Karpas-422 (cell line): ENCODE data around the gene INTS12. TPM values are rescaled to one million over a fixed set of nuclear protein-coding genes. Genes with fewer than 3 reads are reported as not detected.

Experiments used
- DNase-seq: peaks from one replicate; pipeline ENCODE4 v3.0.0-alpha.2; 2015
- H2AFZ ChIP-seq: fragments of 200-600 bp; sonication (generic); 2 replicates; pipeline ENCODE4 v1.6.1; 2014; ENCODE audit warnings: antibody characterized with exemption, low read length, mixed read lengths
- H3K27ac ChIP-seq: fragments of 200-600 bp; sonication (generic); 2 replicates; pipeline ENCODE4 v1.5.1; 2014; ENCODE audit warnings: mild to moderate bottlenecking, low read length, moderate library complexity
- H3K27me3 ChIP-seq: fragments of 200-600 bp; sonication (generic); 2 replicates; pipeline ENCODE4 v1.6.1; 2014; ENCODE audit warnings: low read length, mixed read lengths
- H3K36me3 ChIP-seq: fragments of 200-600 bp; sonication (generic); 2 replicates; pipeline ENCODE4 v1.6.1; 2014; ENCODE audit warnings: low read length, mixed read lengths; ENCODE audit not compliant: insufficient read depth
- H3K4me1 ChIP-seq: fragments of 200-600 bp; sonication (generic); 2 replicates; pipeline ENCODE4 v1.6.1; 2014; ENCODE audit warnings: mild to moderate bottlenecking, low read length, mixed read lengths
- H3K4me2 ChIP-seq: fragments of 200-600 bp; sonication (generic); 2 replicates; pipeline ENCODE4 v1.6.1; 2014; ENCODE audit warnings: low read length, low read depth, mild to moderate bottlenecking; ENCODE audit not compliant: poor library complexity, severe bottlenecking
- H3K4me3 ChIP-seq: fragments of 200-600 bp; sonication (generic); 2 replicates; pipeline ENCODE4 v1.5.1; 2014; ENCODE audit warnings: mild to moderate bottlenecking, antibody characterized with exemption, low read length, mixed read lengths
- H3K79me2 ChIP-seq: fragments of 200-600 bp; sonication (generic); 2 replicates; pipeline ENCODE4 v1.6.1; 2014; ENCODE audit warnings: mild to moderate bottlenecking, low read length, mixed read lengths
- H3K9ac ChIP-seq: fragments of 200-600 bp; sonication (generic); 2 replicates; pipeline ENCODE4 v1.6.0; 2014; ENCODE audit warnings: low read length
- H3K9me2 ChIP-seq: fragments of 200-600 bp; sonication (generic), shearing (Covaris generic); replicated peaks from 2 replicates; pipeline ENCODE4 v1.6.0; 2014; ENCODE audit warnings: mild to moderate bottlenecking, low read length, moderate library complexity; ENCODE audit not compliant: insufficient read depth
- H3K9me3 ChIP-seq: fragments of 300-700, 200-600 bp; sonication (generic); 2 replicates; pipeline ENCODE4 v1.6.1; 2014; ENCODE audit warnings: low read length, mixed read lengths
- H4K20me1 ChIP-seq: fragments of 200-600 bp; sonication (generic); 2 replicates; pipeline ENCODE4 v1.6.1; 2014; ENCODE audit warnings: mild to moderate bottlenecking, antibody characterized with exemption, low read length, low read depth; ENCODE audit not compliant: insufficient read depth
- total RNA-seq: library from RNA; depleted of rRNA; stranded (reverse); fragments of >200 nt; shearing (Covaris generic); gene quantifications from 2 replicates; pipeline ENCODE4 v1.2.3, GENCODE V29; 2014; ENCODE audit warnings: low replicate concordance

INTS12 gene
- total RNA-seq, 1 experiment from 2014 or later = 25.3 TPM

DNA sequence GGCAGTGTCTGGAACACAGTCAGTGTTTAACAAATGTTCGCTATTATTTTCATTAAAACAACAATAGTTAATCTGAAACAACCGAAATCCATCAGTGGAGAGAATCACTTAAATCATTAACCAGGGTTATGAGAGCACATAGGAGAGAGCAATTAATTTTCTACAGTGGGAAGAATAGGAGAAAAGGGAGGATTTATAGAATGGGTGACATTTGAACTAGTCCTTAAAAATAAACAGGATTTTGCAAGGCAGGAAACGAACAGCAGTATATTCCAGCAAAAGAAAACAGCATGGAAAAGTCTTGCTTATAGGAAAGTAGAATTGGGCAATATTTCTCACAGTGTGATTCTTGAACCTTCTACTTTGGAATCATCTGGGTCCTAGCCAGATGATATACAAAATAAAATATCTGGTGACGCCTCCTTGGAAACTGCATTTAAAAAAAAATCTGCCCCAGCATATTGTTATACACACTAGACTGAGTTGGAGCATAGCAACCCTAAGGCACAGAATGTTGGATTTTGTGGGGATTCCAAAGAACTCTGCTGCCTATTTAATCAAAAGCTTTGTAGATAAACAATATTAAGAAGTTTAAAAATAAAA lies 56.1 kb downstream of the INTS12 start:
- Histone ChIP-seq H3K9me3 (no peaks in the 10 kb centered on the region), H3K36me3 (no peaks in the 10 kb centered on the region), H3K9ac (no peak overlapping the region), H3K79me2 (no peaks in the 10 kb centered on the region), H3K27me3 (no peaks in the 10 kb centered on the region), H2AFZ (no peak overlapping the region), H3K9me2 (no peaks in the 10 kb centered on the region), H3K4me2 (no peak overlapping the region), H4K20me1 (no peaks in the 10 kb centered on the region), H3K4me1 (no peaks in the 10 kb centered on the region), H3K4me3 (no peak overlapping the region), H3K27ac (no peak overlapping the region)
- DNase-seq = no peak

GRCh38 chr4:105651884-105652283 lies 56.6 kb downstream of the INTS12 start:
- no peaks in the 10 kb centered on the region for H3K9me2 ChIP-seq
- no peaks in the 10 kb centered on the region for H3K79me2 ChIP-seq
- no peak overlapping the region for H3K4me3 ChIP-seq
- H3K27me3 ChIP-seq = no peaks in the 10 kb centered on the region
- H3K9me3 ChIP-seq = no peaks in the 10 kb centered on the region
- no peaks in the 10 kb centered on the region for H3K4me1 ChIP-seq
- H3K36me3 ChIP-seq = no peaks in the 10 kb centered on the region
- H3K9ac ChIP-seq = no peak overlapping the region
- H3K4me2 ChIP-seq = no peak overlapping the region
- H3K27ac ChIP-seq = no peak overlapping the region
- no peak for DNase-seq
- H2AFZ ChIP-seq = no peak overlapping the region
- H4K20me1 ChIP-seq = no peaks in the 10 kb centered on the region

- H3K9me2 ChIP-seq = no peaks in the 10 kb centered on the region
Observed at GRCh38 chr4:105650190-105650589, 58.3 kb downstream of the INTS12 start.

DNA sequence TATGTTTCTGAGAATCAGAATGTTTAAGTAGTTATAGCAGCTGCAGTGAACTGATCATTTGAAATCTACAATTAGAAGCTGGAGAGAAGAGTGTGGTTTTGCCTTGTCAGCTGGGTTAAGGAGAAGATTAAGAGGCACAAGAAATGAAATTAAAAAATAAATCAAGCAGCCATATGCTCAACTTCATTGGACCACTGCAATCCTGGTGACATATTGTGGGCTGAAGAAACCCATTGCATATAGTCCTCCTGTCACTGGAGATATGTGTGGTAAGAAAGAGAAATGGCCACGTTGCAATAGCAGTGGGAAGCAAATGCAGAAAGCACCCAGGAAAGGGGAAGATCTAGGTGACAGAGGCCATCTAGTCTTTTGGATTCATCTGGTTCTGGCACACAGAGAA lies 63.0 kb downstream of the INTS12 start:
- Histone ChIP-seq H3K4me1 (no peaks in the 10 kb centered on the region), H3K27me3 (no peaks in the 10 kb centered on the region), H3K36me3 (no peaks in the 10 kb centered on the region), H3K4me2 (no peak overlapping the region), H3K9me3 (no peaks in the 10 kb centered on the region), H3K9me2 (no peaks in the 10 kb centered on the region), H3K4me3 (no peak overlapping the region), H3K9ac (no peak overlapping the region), H3K79me2 (no peaks in the 10 kb centered on the region), H4K20me1 (no peaks in the 10 kb centered on the region), H2AFZ (no peak overlapping the region), H3K27ac (no peak overlapping the region)
- DNase-seq = no peak

More at GRCh38 chr4:105650190-105650589, 58.3 kb downstream of the INTS12 start:
- no peak overlapping the region for H3K27ac ChIP-seq
- no peak overlapping the region for H3K4me3 ChIP-seq
- no peaks in the 10 kb centered on the region for H3K36me3 ChIP-seq
- H3K4me2 ChIP-seq = no peak overlapping the region
- no peaks in the 10 kb centered on the region for H3K27me3 ChIP-seq
- no peaks in the 10 kb centered on the region for H3K79me2 ChIP-seq
- no peaks in the 10 kb centered on the region for H3K4me1 ChIP-seq
- DNase-seq = no peak
- H2AFZ ChIP-seq = no peak overlapping the region
- H3K9me3 ChIP-seq = no peaks in the 10 kb centered on the region
- H3K9ac ChIP-seq = no peak overlapping the region
- H4K20me1 ChIP-seq = no peaks in the 10 kb centered on the region

- no peak overlapping the region for H3K4me2 ChIP-seq
- H3K79me2 ChIP-seq = no peaks in the 10 kb centered on the region
- H3K4me1 ChIP-seq = no peaks in the 10 kb centered on the region
- DNase-seq = no peak
- no peak overlapping the region for H3K9ac ChIP-seq
- no peaks in the 10 kb centered on the region for H3K9me2 ChIP-seq
- no peaks in the 10 kb centered on the region for H4K20me1 ChIP-seq
- no peaks in the 10 kb centered on the region for H3K9me3 ChIP-seq
- no peaks in the 10 kb centered on the region for H3K36me3 ChIP-seq
- no peak overlapping the region for H3K4me3 ChIP-seq
- H2AFZ ChIP-seq = no peak overlapping the region
- no peaks in the 10 kb centered on the region for H3K27me3 ChIP-seq
- no peak overlapping the region for H3K27ac ChIP-seq
Observed at GRCh38 chr4:105644257-105644656, 64.2 kb downstream of the INTS12 start.

DNA sequence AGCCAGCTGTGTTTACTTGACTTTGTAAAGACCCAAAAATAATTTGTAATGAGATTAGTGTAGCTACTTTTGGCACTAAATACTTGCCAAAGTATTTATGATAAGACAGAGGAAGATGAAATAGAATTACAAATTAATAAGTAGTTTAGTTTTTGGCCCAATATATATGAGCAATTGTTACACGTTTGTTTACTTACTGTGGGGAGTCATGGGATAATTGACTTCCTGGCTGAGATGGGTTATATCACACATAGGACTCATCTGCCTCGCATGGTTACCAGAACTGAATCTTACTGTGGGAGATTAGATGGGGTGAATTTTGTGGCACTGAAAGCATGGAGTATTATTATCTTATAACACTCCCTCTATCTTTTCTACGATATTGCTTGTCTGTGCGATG lies 66.6 kb downstream of the INTS12 start:
- Histone ChIP-seq H3K9me2 (no peaks in the 10 kb centered on the region), H2AFZ (no peak overlapping the region), H3K4me3 (no peak overlapping the region), H4K20me1 (no peaks in the 10 kb centered on the region), H3K27ac (no peak overlapping the region), H3K36me3 (no peaks in the 10 kb centered on the region), H3K79me2 (no peaks in the 10 kb centered on the region), H3K27me3 (no peaks in the 10 kb centered on the region), H3K9ac (no peak overlapping the region), H3K4me1 (peaks cover 22% of the 10 kb centered on the region), H3K4me2 (no peak overlapping the region), H3K9me3 (no peaks in the 10 kb centered on the region)
- no peak for DNase-seq

DNA sequence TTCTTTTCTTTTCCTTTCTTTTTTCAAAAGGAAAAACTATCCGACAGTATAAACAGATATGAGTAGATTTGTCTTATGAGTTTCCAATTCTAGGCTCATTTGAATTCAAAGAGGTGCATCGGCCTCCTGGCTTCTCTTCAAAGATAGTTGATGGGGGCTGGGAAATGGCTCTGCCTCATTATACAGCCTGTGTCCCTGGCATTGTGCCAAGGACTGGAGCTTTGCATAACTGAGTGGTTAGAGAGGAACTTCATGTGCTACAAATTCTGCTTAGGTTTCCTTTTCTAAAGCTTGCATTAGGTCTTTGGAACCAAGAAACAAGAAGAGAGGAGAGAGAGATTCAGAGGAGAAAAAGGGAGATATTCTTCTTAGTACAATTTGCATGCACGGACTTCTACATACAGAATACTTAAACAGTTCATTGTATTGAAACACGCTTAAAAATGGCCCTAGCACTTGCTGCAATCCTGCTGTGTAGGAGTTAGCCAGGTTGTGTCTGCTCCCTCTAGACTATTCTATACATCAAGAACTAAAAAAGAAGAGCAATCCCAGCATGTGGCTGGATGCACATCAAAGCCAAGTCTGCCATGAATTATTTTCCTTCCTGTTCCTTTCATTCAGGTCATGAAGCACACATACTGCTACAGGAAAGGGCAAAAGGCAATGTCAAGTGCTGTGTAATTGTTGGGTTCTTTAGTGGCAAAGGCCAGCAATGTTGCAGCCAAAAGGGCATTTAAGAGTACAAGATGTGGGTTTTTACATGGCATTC lies 70.9 kb downstream of the INTS12 start:
- Histone ChIP-seq H3K79me2 (no peaks in the 10 kb centered on the region), H3K9ac (peak overlapping the region; percentile 53), H3K27ac (peak overlapping the region; percentile 80), H3K4me3 (peak overlapping the region; percentile 56), H3K9me3 (no peaks in the 10 kb centered on the region), H4K20me1 (no peaks in the 10 kb centered on the region), H3K4me2 (peak overlapping the region; percentile 81), H3K27me3 (no peaks in the 10 kb centered on the region), H3K36me3 (no peaks in the 10 kb centered on the region), H3K9me2 (no peaks in the 10 kb centered on the region), H2AFZ (peak overlapping the region; percentile 92), H3K4me1 (peaks cover 44% of the 10 kb centered on the region)
- peak; percentile 95 for DNase-seq

DNA sequence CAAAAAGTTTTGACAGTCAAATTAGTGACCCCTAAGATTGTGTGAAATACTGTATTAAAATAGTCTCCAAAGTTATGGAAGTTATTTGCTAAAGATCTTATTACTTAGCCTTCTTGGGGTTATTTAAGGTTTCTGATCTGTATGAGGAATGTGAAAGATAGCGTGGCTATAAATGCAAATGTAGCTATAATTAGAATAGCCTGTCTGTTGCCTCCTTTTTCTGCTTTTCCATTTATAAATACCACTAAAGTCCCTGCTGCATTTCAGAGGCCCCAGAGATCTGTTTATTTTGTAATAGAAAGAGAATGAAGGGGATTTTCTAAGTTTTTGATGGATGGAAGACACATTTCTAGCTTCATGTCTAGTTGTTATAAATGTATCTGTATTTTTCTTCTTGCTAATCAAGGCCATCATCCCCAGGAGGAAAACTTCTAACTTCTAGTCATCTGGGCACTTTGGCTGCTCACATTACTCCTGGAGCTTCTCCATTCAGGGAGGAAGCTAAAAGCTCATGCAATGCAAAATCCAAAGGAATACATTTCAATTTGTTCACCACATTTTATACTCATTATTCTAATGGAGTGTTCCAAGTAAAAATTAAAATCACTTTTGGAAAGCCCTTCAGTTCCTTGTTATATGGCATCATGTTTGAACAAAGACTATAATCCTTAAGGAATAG lies 73.9 kb downstream of the INTS12 start:
- Histone ChIP-seq H3K79me2 (no peaks in the 10 kb centered on the region), H3K4me1 (peaks cover 44% of the 10 kb centered on the region), H3K4me2 (peak overlapping the region; percentile 50), H3K27me3 (no peaks in the 10 kb centered on the region), H3K9ac (no peak overlapping the region), H3K9me2 (no peaks in the 10 kb centered on the region), H3K9me3 (no peaks in the 10 kb centered on the region), H3K36me3 (no peaks in the 10 kb centered on the region), H3K4me3 (0 out of 2 replicates have a peak overlapping the region, but pooled peaks have one; percentile 13), H4K20me1 (no peaks in the 10 kb centered on the region), H3K27ac (no peak overlapping the region), H2AFZ (no peak overlapping the region)
- no peak for DNase-seq
